Measurements from ENCODE around the gene GPHN. TPM values are rescaled to one million over a fixed set of nuclear protein-coding genes. Genes with fewer than 3 reads are reported as not detected.

The GPHN gene
- total and polyA plus RNA-seq, 2 of the 8 experiments (the other 6 are each of a cell fraction or from before 2014, with no cell fraction given): 6.0 to 16.0 TPM

- TF ChIP-seq POU5F1 (IDR thresholded peaks at IDR 0.05; ENCODE audit: low read depth, low read length) (no peak), SAP30 (IDR thresholded peaks at IDR 0.05; ENCODE audit: insufficient read depth, insufficient replicate concordance, low read length) (no peak), CHD2 (IDR thresholded peaks at IDR 0.05; ENCODE audit: low read length) (no peak), POLR2AphosphoS5 (IDR thresholded peaks at IDR 0.05; ENCODE audit: low read depth, low read length) (no peak)
These were observed 94.1 kb downstream of the GPHN start (continued) for GRCh38 chr14:66601932-66602578.

Data from H1 (cell line).